ENCODE measurements around the gene SMYD5.
"Not testable (repeated sequence)": the region's sequence is repeated elsewhere in the genome, so short reads cannot be mapped to it uniquely, and the experiment has no call there.

The SMYD5 gene

DNA sequence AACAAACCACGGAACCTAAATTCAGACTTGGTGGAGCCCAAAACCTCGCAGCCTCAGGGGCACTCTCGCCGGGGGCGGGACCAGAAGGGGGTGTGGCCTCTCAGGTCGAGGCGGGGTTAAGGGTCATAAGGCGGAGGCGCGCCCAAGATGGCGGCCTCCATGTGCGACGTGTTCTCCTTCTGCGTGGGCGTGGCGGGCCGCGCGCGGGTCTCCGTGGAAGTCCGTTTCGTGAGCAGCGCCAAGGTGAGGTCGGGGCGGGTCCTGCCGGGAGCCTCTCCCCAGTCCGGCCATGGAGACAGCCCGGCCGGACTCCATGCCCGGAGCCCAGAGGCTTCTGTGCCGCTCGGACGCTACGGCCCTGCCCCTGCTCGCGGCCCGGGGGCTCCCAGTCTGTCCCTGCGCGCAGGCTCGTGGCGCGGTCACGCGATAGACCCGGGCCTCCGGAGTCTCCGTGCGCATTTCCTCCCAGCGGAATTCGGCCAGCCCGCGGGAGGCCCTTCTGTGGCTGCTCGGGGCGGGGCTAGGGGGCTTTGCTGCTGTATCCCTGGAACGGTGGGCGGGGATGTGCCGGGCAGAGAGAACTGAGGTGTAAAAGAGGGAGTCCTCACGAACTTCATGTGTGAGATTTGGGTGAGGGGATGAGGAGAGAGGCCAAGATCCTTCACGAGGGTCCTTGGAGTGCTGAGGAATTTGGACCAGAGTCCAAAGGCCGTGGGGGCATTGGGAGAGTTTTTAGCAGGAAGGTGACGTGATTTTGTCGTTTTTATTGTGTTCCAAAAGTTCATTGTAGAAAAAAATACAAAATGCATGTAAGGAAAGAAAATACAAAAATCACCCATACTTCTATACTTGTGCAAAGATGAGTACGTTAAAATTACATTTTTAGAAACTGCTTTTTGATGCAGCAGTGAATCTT is at the start of gene SMYD5:
Gene SMYD5 (plus strand): TSS at position 126 of the 916 bp plus-strand sequence. CDS start 22 bp downstream, at position 148.
- Mint-ChIP-seq H3K9me3 (no peaks in the 10 kb centered on the region), H3K27ac (peak within 1 kb of the TSS; percentile 85), H3K27me3 (ENCODE audit: low read depth) (peaks cover under 1% of the 10 kb centered on the region), H3K4me1 (ENCODE audit: low read depth) (peaks cover 20% of the 10 kb centered on the region), H3K36me3 (ENCODE audit: low read depth) (no peaks in the 10 kb centered on the region), H3K4me3 (peak within 1 kb of the TSS; percentile 96)

- not testable (repeated sequence) for H3K27ac Mint-ChIP-seq; H3K4me1 Mint-ChIP-seq (ENCODE audit: low read depth); H3K4me3 Mint-ChIP-seq; H3K27me3 Mint-ChIP-seq (ENCODE audit: low read depth); H3K9me3 Mint-ChIP-seq; H3K36me3 Mint-ChIP-seq (ENCODE audit: low read depth)
These were observed 48.1 kb upstream of the SMYD5 start for GRCh38 chr2:73165978-73166377.

DNA sequence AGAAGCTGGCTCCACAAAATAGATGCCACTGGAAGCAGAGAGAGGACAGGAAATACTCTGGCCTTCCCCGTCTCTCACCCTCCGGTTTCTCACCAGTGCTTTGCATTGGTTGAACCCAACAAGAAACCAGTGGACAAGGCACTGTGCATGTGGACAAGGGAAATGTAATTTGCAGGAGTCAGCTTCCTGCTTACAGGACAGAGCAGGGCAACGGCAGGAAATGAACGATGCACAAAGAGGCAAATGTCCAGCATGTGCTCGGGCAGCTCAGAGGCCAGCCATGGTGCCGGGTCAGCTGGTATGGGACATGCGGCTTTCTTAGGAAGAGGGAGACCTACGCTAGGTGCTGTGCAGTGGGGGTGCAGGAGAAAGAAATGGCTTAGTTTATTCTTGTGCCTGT is 47.2 kb upstream of the SMYD5 start:
- not testable (repeated sequence) for H3K4me3 Mint-ChIP-seq; H3K27ac Mint-ChIP-seq; H3K27me3 Mint-ChIP-seq (ENCODE audit: low read depth); H3K9me3 Mint-ChIP-seq; H3K36me3 Mint-ChIP-seq (ENCODE audit: low read depth); H3K4me1 Mint-ChIP-seq (ENCODE audit: low read depth)

- H3K9me3 Mint-ChIP-seq; H3K27ac Mint-ChIP-seq; H3K36me3 Mint-ChIP-seq (ENCODE audit: low read depth); H3K4me1 Mint-ChIP-seq (ENCODE audit: low read depth); H3K4me3 Mint-ChIP-seq; H3K27me3 Mint-ChIP-seq (ENCODE audit: low read depth): not testable (repeated sequence)
These were observed 45.7 kb upstream of the SMYD5 start for GRCh38 chr2:73168348-73168747.

DNA sequence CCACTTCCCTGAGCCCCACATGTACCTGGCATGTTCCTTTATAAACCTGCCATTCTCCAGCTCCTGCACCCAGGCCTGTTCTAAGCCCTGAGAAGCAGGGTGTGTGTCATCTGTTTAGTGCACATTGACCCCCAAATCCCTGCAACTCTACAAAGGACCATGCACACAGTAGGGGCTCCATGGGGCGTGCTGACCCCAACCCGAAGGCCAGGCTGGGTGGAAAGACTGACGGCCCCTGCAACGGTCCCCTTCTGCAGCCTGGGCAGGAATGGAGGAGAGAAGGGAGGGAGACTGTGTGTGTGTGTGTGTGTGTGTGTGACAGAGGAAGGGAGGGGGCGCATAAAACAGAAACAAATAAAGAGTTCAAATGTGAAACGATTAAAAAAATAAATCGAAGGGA is 43.7 kb upstream of the SMYD5 start:
- peaks cover 27% of the 10 kb centered on the region for H3K27me3 Mint-ChIP-seq (ENCODE audit: low read depth)
- H3K4me1 Mint-ChIP-seq (ENCODE audit: low read depth); H3K9me3 Mint-ChIP-seq; H3K4me3 Mint-ChIP-seq; H3K36me3 Mint-ChIP-seq (ENCODE audit: low read depth); H3K27ac Mint-ChIP-seq: not testable (repeated sequence)

DNA sequence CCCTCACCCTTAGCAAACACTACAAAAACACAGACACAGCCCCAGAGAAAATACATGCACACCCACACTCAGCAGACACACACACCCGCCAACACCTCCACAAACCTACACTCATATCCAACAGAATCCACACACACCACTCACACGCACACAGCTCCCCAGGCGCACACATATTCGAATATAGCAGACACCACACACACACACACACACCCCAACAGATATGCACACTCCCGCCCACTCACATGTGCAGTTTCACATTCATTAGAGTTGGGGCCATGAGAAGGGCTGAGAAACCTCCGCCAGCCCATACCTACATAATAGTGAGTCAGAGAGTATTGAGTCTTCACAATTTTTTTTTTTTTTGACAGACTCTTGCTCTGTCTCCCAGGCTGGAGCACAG is 41.1 kb upstream of the SMYD5 start:
- Mint-ChIP-seq H3K4me1 (ENCODE audit: low read depth) (peaks cover 16% of the 10 kb centered on the region), H3K9me3 (no peaks in the 10 kb centered on the region), H3K36me3 (ENCODE audit: low read depth) (peaks cover 2% of the 10 kb centered on the region), H3K4me3 (no peak overlapping the region), H3K27ac (no peak overlapping the region), H3K27me3 (ENCODE audit: low read depth) (peaks cover 46% of the 10 kb centered on the region)

- Mint-ChIP-seq H3K27me3 (ENCODE audit: low read depth) (peaks cover 50% of the 10 kb centered on the region), H3K36me3 (ENCODE audit: low read depth) (peaks cover 2% of the 10 kb centered on the region), H3K4me3 (no peak overlapping the region), H3K4me1 (ENCODE audit: low read depth) (peaks cover 16% of the 10 kb centered on the region), H3K27ac (no peak overlapping the region), H3K9me3 (no peaks in the 10 kb centered on the region)
These were observed 40.3 kb upstream of the SMYD5 start for GRCh38 chr2:73173781-73174180.

DNA sequence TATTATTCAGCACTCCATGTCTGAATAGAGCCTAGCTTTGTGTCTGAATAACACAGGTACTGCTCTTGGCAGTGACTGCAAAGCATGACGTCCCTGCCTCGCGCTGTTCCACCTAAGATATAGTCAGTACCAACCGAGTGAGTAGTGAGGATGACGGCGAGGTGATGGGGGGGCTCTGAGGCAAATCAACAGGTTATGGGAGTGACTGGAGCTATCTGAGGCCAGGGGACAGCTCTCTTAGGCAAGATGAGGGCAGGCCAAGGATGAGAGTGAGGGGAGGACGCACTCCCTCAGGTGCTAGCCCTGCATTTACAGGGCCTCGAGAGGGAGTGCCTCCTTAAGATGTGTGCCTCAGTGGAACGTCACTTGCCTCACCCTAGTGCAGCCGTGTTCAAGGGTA is 39.8 kb upstream of the SMYD5 start:
- H3K27ac Mint-ChIP-seq, result no peak overlapping the region
- peaks cover 16% of the 10 kb centered on the region for H3K4me1 Mint-ChIP-seq (ENCODE audit: low read depth)
- H3K36me3 Mint-ChIP-seq (ENCODE audit: low read depth), result peaks cover 2% of the 10 kb centered on the region
- H3K27me3 Mint-ChIP-seq (ENCODE audit: low read depth), result peaks cover 50% of the 10 kb centered on the region
- no peaks in the 10 kb centered on the region for H3K9me3 Mint-ChIP-seq
- peak overlapping the region; percentile 19 for H3K4me3 Mint-ChIP-seq

GRCh38 chr2:73174941-73175662 is 38.9 kb upstream of the SMYD5 start:
- H3K4me3 Mint-ChIP-seq, result no peak overlapping the region
- no peak overlapping the region for H3K27ac Mint-ChIP-seq
- H3K27me3 Mint-ChIP-seq (ENCODE audit: low read depth), result peaks cover 59% of the 10 kb centered on the region
- no peaks in the 10 kb centered on the region for H3K9me3 Mint-ChIP-seq
- H3K36me3 Mint-ChIP-seq (ENCODE audit: low read depth), result peaks cover 2% of the 10 kb centered on the region
- peaks cover 16% of the 10 kb centered on the region for H3K4me1 Mint-ChIP-seq (ENCODE audit: low read depth)

DNA sequence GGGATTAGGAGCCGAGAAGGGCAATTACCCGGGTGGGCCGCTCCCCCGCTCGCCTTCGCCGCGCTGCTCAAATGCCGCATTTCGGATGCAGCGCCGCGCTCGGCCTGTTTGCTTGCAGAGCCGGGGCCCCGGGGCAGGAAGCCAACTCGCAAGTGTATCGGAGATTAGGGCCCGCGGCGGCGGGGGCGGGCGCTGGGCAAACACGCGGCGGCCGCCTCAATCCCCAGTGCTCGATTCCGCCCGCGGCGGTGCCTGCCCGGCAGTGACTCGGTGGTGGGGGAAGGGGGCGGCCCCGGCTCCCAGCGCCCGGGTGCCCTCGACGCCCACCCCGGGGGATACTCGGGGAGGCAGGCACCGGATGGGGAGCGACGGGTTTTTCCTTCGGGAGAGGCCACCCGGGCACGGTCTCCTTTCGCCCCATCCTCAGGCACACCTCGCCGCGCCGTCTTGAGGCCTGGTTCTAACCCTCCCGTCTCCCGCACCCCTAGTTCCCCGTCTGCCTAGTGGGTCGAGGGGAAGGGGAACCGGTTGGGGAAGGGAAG is 38.3 kb upstream of the SMYD5 start:
- Mint-ChIP-seq H3K27ac (no peak overlapping the region), H3K36me3 (ENCODE audit: low read depth) (peaks cover 2% of the 10 kb centered on the region), H3K4me3 (no peak overlapping the region), H3K4me1 (ENCODE audit: low read depth) (peaks cover 16% of the 10 kb centered on the region), H3K9me3 (no peaks in the 10 kb centered on the region), H3K27me3 (ENCODE audit: low read depth) (peaks cover 59% of the 10 kb centered on the region)

GRCh38 chr2:73176205-73176880 is 37.7 kb upstream of the SMYD5 start:
- H3K9me3 Mint-ChIP-seq, result no peaks in the 10 kb centered on the region
- H3K27me3 Mint-ChIP-seq (ENCODE audit: low read depth), result peaks cover 63% of the 10 kb centered on the region
- peaks cover 2% of the 10 kb centered on the region for H3K36me3 Mint-ChIP-seq (ENCODE audit: low read depth)
- H3K4me3 Mint-ChIP-seq, result peak overlapping the region; percentile 84
- H3K27ac Mint-ChIP-seq, result peak overlapping the region; percentile 38
- H3K4me1 Mint-ChIP-seq (ENCODE audit: low read depth), result peaks cover 16% of the 10 kb centered on the region

- H3K9me3 Mint-ChIP-seq, result no peaks in the 10 kb centered on the region
- H3K27ac Mint-ChIP-seq, result no peak overlapping the region
- peaks cover 68% of the 10 kb centered on the region for H3K27me3 Mint-ChIP-seq (ENCODE audit: low read depth)
- H3K36me3 Mint-ChIP-seq (ENCODE audit: low read depth), result peaks cover 2% of the 10 kb centered on the region
- H3K4me3 Mint-ChIP-seq, result peak overlapping the region; percentile 84
- peaks cover 16% of the 10 kb centered on the region for H3K4me1 Mint-ChIP-seq (ENCODE audit: low read depth)
These were observed 37.0 kb upstream of the SMYD5 start for GRCh38 chr2:73176881-73177644.

DNA sequence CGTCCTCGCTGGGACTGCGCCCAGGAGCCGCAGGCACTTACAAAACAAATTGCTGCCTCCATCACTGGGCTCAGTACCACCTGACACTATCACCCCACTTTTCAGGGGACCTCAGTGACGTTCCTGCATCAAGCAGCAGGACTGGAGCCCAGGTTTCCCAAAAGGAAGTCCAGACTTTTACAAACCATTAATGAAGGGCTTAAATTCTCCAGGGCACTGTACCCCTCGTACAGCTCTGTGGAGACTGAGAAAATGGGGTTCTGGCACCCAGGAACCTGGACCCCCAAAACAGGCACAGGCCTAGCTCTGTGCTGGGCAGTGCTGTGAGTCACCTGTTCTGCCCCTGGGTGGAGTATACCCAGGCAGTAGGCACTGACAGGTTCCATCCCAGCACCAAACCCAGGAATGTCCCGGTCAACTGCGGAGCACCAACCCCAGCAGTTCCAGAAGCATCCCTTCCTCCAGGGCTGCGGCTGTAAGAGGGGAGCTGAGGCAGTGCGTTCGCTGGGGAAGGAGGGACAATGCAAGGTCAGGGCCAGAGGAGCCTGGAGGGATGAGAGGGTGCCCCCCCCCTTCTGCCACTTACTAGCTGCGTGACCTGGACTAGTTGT is 36.3 kb upstream of the SMYD5 start:
- H3K27ac Mint-ChIP-seq, result no peak overlapping the region
- H3K9me3 Mint-ChIP-seq, result no peaks in the 10 kb centered on the region
- peaks cover 16% of the 10 kb centered on the region for H3K4me1 Mint-ChIP-seq (ENCODE audit: low read depth)
- peaks cover 64% of the 10 kb centered on the region for H3K27me3 Mint-ChIP-seq (ENCODE audit: low read depth)
- H3K36me3 Mint-ChIP-seq (ENCODE audit: low read depth), result peaks cover 2% of the 10 kb centered on the region
- peak overlapping the region; percentile 84 for H3K4me3 Mint-ChIP-seq

Data from T-helper 1 cell treated with Interleukin-12 subunit alpha and Interleukin-12 subunit beta and Interleukin-4 antibody, amounts not matched to agents 30 μg/mL and 1 μg/mL, for 36 hours (primary cell).